ENCODE measurements around the gene ERI2.

DNA sequence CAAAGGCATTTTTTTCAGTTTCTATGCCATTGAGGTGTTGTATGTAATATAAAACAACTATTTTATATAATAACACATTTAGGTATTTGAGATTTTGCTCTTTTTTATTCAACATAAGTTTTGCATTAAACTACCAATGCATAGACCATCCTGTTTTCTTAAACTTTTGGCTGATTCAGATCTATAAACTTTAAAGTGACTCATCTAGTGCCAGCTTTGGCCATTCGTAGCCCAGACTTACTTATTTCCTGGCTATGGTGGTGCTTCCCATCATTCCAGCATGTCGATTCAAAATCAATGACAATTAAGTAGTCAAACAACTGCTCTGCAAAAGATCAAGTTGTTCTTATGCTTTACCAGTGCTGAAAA is 3.1 kb downstream of the ERI2 start:
- TF ChIP-seq POLR2A (IDR thresholded peaks at IDR 0.05; ENCODE audit: low read depth, low read length) (no peak), POLR2AphosphoS5 (IDR thresholded peaks at IDR 0.05; ENCODE audit: low read depth, low read length) (no peak), TAF1 (IDR thresholded peaks at IDR 0.05; ENCODE audit: borderline replicate concordance, low read depth, low read length) (no peak)

Measured in GM12892 (cell line).